ENCODE results near the gene ZSCAN31.

DNA sequence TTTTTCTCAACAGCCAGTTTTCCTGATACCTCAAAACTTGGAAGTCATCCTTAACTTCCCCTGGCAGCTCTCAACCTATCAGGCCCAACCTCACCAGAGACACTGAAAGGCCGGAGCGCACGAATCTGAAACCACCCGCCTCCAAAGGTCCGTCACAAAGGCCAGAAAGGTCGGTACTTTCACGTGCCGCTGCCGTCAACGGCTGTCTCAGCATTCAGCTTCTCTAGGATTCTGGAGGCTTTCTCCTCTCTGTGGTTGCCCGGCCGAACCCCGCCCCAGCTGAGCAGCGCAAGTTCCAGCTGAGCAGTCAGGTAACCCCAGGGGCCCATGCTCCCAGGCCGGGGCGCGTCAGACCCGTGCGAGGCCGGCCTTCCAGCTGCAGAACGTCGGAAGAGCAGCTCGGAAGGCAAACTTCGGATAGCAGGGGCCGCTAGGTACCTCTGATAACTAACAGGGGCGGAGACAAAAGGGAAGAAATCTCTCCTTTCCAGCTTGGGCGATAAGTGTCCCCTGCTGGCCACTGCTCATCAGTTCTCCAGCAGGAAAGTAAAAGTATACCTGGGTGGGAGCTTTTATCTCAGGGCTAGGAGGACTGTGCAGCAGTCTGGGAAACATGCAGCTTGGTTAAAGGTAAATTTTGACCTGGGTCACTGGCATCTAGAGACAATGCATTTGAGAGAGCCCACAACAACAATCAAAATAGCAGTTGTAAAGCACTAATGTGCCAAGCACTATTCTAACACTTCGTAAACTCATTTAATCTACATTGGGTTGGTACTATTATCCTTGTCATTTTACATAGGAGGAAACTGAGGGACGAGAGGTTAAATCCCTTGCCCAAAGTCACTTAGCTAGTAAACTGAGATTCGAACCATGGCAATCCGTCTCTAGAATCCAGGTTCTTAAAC is 47.5 kb upstream of the ZSCAN31 start:
- TF ChIP-seq CTCF (IDR thresholded peaks at IDR 0.05) (peak; percentile 71), EZH2 (IDR thresholded peaks at IDR 0.05) (no peak)

Data from neural progenitor cell (in vitro differentiated cells).